ENCODE measurements around the gene LRRC9. TPM values are rescaled to one million over a fixed set of nuclear protein-coding genes. Genes with fewer than 3 reads are reported as not detected.

The LRRC9 gene
- total and polyA plus RNA-seq, 2 of the 13 experiments (the other 11 are each of a cell fraction or from before 2014, with no cell fraction given) = 0.08 to 0.18 TPM

GRCh38 chr14:59919570-59920377 lies at the start of gene LRRC9 (continued):
- no peak for TF ChIP-seq PRDM15 (CRISPR knock-in tag; IDR thresholded peaks at IDR 0.05)
- TF ChIP-seq ZNF709 (CRISPR knock-in tag; IDR thresholded peaks at IDR 0.05) = no peak
- TF ChIP-seq ZKSCAN1 (IDR thresholded peaks at IDR 0.05; ENCODE audit: low read length) = no peak
- TF ChIP-seq HIC2 (CRISPR knock-in tag; IDR thresholded peaks at IDR 0.05; ENCODE audit: low read depth) = no peak
- no peak for TF ChIP-seq ZNF235 (CRISPR knock-in tag; IDR thresholded peaks at IDR 0.05; ENCODE audit: borderline replicate concordance)
- no peak for TF ChIP-seq PLRG1 (conservative IDR thresholded peaks at IDR 0.05)
- TF ChIP-seq ZC3H13 (CRISPR knock-in tag; IDR thresholded peaks at IDR 0.05) = no peak
- no peak for TF ChIP-seq ZFP36L2 (CRISPR knock-in tag; IDR thresholded peaks at IDR 0.05)
- 0 out of 2 replicates have a peak, but pooled peaks have one; percentile 28 for TF ChIP-seq THRA (CRISPR knock-in tag; IDR thresholded peaks at IDR 0.05; ENCODE audit: borderline replicate concordance)
- no peak for TF ChIP-seq HMGA1 (CRISPR knock-in tag; conservative IDR thresholded peaks at IDR 0.05)
- TF ChIP-seq REST (IDR thresholded peaks at IDR 0.05; ENCODE audit: borderline replicate concordance in 1 of 2, low read depth in 1 of 2, low read length in 2 of 2) = no peak
- peak; percentile 26; the same call in 1 of the 2 replicates for TF ChIP-seq NCOA2 (CRISPR knock-in tag; IDR thresholded peaks at IDR 0.05)
- peak; percentile 17 for TF ChIP-seq YY1 (IDR thresholded peaks at IDR 0.05; ENCODE audit: insufficient read depth, insufficient replicate concordance, low read depth, low read length)
- no peak for TF ChIP-seq SNAPC5 (CRISPR knock-in tag; IDR thresholded peaks at IDR 0.05; ENCODE audit: borderline replicate concordance)
- peak; percentile 2; the same call in 1 of the 2 replicates for TF ChIP-seq ATF7 (IDR thresholded peaks at IDR 0.05)
- no peak for TF ChIP-seq ATF7 (CRISPR knock-in tag; IDR thresholded peaks at IDR 0.05)
- no peak for TF ChIP-seq DPF2 (CRISPR knock-in tag; IDR thresholded peaks at IDR 0.05; ENCODE audit: borderline replicate concordance, low read depth)

All from HepG2 (cell line).